ENCODE data around the gene TCF12.

The TCF12 gene

DNA sequence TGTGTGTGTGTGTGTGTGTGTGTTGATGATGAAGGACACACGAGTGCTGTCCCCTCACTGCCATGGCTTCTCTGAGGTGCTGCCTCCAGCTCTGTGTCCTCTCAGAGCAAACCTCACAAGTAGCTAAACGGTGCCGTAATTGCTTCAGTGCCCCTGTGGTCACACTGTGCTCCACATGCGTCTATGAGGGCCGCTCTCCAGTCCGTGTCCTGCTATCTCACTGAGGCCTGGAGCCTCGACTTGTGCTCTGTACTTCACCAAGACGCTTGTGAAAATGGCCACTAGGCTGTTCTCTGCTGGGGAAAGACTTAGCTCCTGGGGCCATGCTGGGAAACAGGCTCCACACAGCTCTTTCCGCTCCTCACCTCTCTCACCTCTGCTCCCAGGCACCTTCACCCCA, 392.4 kb downstream of the TCF12 start:
- no peak for TF ChIP-seq EZH2phosphoT487 (IDR thresholded peaks at IDR 0.05; ENCODE audit: borderline replicate concordance)
- TF ChIP-seq, protein P1, sequence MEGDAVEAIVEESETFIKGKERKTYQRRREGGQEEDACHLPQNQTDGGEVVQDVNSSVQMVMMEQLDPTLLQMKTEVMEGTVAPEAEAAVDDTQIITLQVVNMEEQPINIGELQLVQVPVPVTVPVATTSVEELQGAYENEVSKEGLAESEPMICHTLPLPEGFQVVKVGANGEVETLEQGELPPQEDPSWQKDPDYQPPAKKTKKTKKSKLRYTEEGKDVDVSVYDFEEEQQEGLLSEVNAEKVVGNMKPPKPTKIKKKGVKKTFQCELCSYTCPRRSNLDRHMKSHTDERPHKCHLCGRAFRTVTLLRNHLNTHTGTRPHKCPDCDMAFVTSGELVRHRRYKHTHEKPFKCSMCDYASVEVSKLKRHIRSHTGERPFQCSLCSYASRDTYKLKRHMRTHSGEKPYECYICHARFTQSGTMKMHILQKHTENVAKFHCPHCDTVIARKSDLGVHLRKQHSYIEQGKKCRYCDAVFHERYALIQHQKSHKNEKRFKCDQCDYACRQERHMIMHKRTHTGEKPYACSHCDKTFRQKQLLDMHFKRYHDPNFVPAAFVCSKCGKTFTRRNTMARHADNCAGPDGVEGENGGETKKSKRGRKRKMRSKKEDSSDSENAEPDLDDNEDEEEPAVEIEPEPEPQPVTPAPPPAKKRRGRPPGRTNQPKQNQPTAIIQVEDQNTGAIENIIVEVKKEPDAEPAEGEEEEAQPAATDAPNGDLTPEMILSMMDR (conservative IDR thresholded peaks at IDR 0.05; ENCODE audit: low read length) = no peak
- Histone ChIP-seq H3K4me3 (ENCODE audit: low read length, poor library complexity, severe bottlenecking) (no peak overlapping the region), H2AFZ (ENCODE audit: low read length) (no peak overlapping the region), H3K79me2 (ENCODE audit: insufficient read depth, low read length) (no peaks in the 10 kb centered on the region), H3K4me1 (ENCODE audit: insufficient read depth, low read length, poor library complexity, severe bottlenecking) (peaks cover 3% of the 10 kb centered on the region), H3K27me3 (ENCODE audit: insufficient read depth, low read length, poor library complexity, severe bottlenecking) (no peaks in the 10 kb centered on the region), H3K36me3 (ENCODE audit: insufficient read depth, low read length) (no peaks in the 10 kb centered on the region), H3K9me2 (replicated peaks; ENCODE audit: low read depth, low read length) (no peaks in the 10 kb centered on the region), H3F3A (ENCODE audit: low read depth) (no peaks in the 10 kb centered on the region), H4K20me1 (ENCODE audit: insufficient read depth, low read length, poor library complexity, severe bottlenecking) (no peaks in the 10 kb centered on the region), H3K4me2 (ENCODE audit: low read depth, low read length, poor library complexity, severe bottlenecking) (no peak overlapping the region), H3K9me3 (ENCODE audit: insufficient read depth, low read depth, low read length) (no peaks in the 10 kb centered on the region), H3K9ac (ENCODE audit: low read depth, low read length, poor library complexity, severe bottlenecking) (no peak overlapping the region)

DNA sequence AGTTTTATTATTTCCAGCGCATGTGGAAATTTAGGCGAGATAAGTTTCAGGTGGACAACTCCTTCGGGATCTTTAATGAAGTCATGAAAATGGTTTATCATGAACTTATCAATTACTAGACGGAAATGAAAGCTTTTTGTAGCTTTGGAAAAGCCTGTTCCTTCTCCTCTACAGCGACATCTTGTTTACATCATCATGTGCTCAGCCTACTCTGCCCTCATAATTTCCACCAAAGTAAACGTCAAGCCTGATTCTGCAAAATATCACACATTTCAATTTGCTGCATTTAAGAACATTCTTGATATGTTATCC, 393.5 kb downstream of the TCF12 start:
- Histone ChIP-seq H4K20me1 (ENCODE audit: insufficient read depth, low read length, poor library complexity, severe bottlenecking) (no peaks in the 10 kb centered on the region), H3K79me2 (ENCODE audit: insufficient read depth, low read length) (no peaks in the 10 kb centered on the region), H3K9ac (ENCODE audit: low read depth, low read length, poor library complexity, severe bottlenecking) (no peak overlapping the region), H3K9me2 (replicated peaks; ENCODE audit: low read depth, low read length) (no peaks in the 10 kb centered on the region), H3K4me1 (ENCODE audit: insufficient read depth, low read length, poor library complexity, severe bottlenecking) (no peaks in the 10 kb centered on the region), H2AFZ (ENCODE audit: low read length) (no peak overlapping the region), H3K9me3 (ENCODE audit: insufficient read depth, low read depth, low read length) (no peaks in the 10 kb centered on the region), H3K4me3 (ENCODE audit: low read length, poor library complexity, severe bottlenecking) (no peak overlapping the region), H3K27me3 (ENCODE audit: insufficient read depth, low read length, poor library complexity, severe bottlenecking) (no peaks in the 10 kb centered on the region), H3K36me3 (ENCODE audit: insufficient read depth, low read length) (no peaks in the 10 kb centered on the region), H3K4me2 (ENCODE audit: low read depth, low read length, poor library complexity, severe bottlenecking) (no peak overlapping the region), H3F3A (ENCODE audit: low read depth) (no peaks in the 10 kb centered on the region)
- TF ChIP-seq EZH2phosphoT487 (IDR thresholded peaks at IDR 0.05; ENCODE audit: borderline replicate concordance) = no peak

DNA sequence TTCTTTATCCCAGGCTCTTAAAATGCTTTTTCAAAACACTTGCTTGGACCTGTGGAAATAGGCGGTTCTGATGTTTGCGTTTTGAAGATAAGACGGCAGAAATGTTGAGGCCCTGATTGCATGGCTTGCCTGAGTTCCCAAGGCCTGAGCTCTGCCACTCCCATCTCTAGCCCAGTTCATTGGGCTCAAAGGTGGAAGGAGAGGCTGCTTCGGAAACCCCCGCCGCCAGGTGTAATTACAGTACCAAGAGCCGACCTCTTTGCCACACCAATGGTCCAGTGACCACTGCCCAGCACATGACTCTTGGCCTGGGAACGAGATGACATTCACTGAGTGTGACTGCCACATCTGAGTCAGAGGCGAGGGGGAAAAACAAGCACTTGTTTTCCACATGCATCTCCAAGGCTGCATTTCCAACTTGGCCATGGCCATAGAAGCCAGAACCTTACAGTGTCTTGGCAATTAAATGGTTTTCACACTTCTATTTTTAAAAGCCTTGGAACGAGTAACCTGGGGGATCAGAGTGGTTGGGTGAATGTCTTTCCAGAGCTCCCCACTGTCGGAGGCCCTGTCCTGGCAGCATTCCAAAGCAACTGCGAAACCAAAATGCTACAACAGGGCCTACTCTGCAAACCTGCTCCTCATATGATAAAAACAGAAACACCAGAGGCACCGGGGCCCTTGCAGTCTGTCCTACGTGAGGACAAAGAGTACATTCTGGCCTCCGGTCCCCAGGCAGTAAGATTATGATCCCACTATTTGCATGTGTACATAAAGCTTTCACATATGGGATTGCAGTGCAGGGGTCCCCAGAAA, 394.1 kb downstream of the TCF12 start:
- Histone ChIP-seq H3K36me3 (ENCODE audit: insufficient read depth, low read length) (no peaks in the 10 kb centered on the region), H2AFZ (ENCODE audit: low read length) (no peak overlapping the region)

More for the DNA sequence above, 394.1 kb downstream of the TCF12 start:
- Histone ChIP-seq H4K20me1 (ENCODE audit: insufficient read depth, low read length, poor library complexity, severe bottlenecking) (no peaks in the 10 kb centered on the region), H3K27me3 (ENCODE audit: insufficient read depth, low read length, poor library complexity, severe bottlenecking) (no peaks in the 10 kb centered on the region), H3K4me2 (ENCODE audit: low read depth, low read length, poor library complexity, severe bottlenecking) (no peak overlapping the region), H3K9ac (ENCODE audit: low read depth, low read length, poor library complexity, severe bottlenecking) (no peak overlapping the region), H3K9me2 (replicated peaks; ENCODE audit: low read depth, low read length) (no peaks in the 10 kb centered on the region), H3F3A (ENCODE audit: low read depth) (no peaks in the 10 kb centered on the region), H3K9me3 (ENCODE audit: insufficient read depth, low read depth, low read length) (no peaks in the 10 kb centered on the region), H3K4me3 (ENCODE audit: low read length, poor library complexity, severe bottlenecking) (no peak overlapping the region), H3K4me1 (ENCODE audit: insufficient read depth, low read length, poor library complexity, severe bottlenecking) (no peaks in the 10 kb centered on the region), H3K79me2 (ENCODE audit: insufficient read depth, low read length) (no peaks in the 10 kb centered on the region)
- TF ChIP-seq EZH2phosphoT487 (IDR thresholded peaks at IDR 0.05; ENCODE audit: borderline replicate concordance) = no peak
- TF ChIP-seq, protein P1 (conservative IDR thresholded peaks at IDR 0.05; ENCODE audit: low read length) = no peak
